ENCODE data around the gene ERF. TPM values are rescaled to one million over a fixed set of nuclear protein-coding genes. Genes with fewer than 3 reads are reported as not detected.
A peak's percentile ranks its signal among the peaks of the same experiment; 100 is the strongest.

ERF gene
- total RNA-seq, 1 experiment from 2014 or later: 100 TPM

- no TSS peak for BruUV-seq (replicated peaks)
- no peak for DNase-seq
- Mint-ChIP-seq H3K27ac (ENCODE audit: unreplicated experiment) (no peak overlapping the region), H3K27me3 (ENCODE audit: unreplicated experiment) (no peaks in the 10 kb centered on the region), H3K36me3 (ENCODE audit: insufficient read depth, unreplicated experiment) (peaks cover 80% of the 10 kb centered on the region), H3K4me3 (ENCODE audit: low read depth, unreplicated experiment) (no peak overlapping the region), H3K9me3 (ENCODE audit: low read depth, unreplicated experiment) (no peaks in the 10 kb centered on the region), H3K4me1 (ENCODE audit: low read depth, unreplicated experiment) (peaks cover 3% of the 10 kb centered on the region)
- CTCF ChIA-PET: interaction anchor here (1.1 kb wide), 1 partner anchor 20 kb away, joined by 3 read pairs; no protein-coding TSS in a partner anchor
- TF ChIP-seq, protein P1, sequence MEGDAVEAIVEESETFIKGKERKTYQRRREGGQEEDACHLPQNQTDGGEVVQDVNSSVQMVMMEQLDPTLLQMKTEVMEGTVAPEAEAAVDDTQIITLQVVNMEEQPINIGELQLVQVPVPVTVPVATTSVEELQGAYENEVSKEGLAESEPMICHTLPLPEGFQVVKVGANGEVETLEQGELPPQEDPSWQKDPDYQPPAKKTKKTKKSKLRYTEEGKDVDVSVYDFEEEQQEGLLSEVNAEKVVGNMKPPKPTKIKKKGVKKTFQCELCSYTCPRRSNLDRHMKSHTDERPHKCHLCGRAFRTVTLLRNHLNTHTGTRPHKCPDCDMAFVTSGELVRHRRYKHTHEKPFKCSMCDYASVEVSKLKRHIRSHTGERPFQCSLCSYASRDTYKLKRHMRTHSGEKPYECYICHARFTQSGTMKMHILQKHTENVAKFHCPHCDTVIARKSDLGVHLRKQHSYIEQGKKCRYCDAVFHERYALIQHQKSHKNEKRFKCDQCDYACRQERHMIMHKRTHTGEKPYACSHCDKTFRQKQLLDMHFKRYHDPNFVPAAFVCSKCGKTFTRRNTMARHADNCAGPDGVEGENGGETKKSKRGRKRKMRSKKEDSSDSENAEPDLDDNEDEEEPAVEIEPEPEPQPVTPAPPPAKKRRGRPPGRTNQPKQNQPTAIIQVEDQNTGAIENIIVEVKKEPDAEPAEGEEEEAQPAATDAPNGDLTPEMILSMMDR (IDR thresholded peaks at IDR 0.05; ENCODE audit: unreplicated experiment): no peak
- intact Hi-C loops (cut with micrococcal nuclease; ENCODE audit: unreplicated experiment): no loop called here
Measured at GRCh38 chr19:42235181-42235580, 19.7 kb downstream of the ERF start.

GRCh38 chr19:42234364-42234763 is 20.6 kb downstream of the ERF start:
- CTCF ChIA-PET: interaction anchor here (0.6 to 2.6 kb wide), 3 partner anchors 9 to 19 kb away, joined by 3 to 11 read pairs (median 3); partner anchors contain the start of gene GSK3A

DNA sequence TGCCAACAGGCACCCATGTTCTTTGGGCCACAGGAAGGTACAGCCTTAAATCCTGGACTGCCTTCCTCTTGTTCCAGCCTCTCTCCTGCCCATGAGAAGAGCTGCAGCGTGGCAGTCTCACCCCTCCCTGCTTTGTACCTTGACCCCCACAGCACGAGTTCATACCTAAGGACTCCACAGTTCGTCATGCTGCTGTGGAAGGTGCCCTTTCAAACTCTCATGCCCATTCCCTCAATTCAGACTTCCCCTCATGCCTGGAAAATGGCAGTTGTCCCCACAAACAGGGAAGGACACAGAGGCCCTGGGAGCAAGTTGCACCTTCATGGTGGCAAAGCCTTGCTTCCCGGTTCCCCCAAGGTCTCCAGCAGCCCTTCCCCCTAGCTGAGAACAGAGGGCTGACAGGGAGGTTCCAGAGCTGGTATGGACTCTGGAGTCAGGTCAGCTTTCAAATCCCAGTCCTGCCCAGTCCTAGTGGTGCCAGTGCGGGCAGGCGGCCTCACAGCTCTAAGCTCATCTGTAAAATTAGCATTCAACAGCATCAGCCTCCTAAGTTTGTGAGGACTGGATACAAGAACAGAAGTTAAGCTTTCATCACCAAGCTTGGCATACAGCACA is 21.1 kb downstream of the ERF start:
- H3K27me3 Mint-ChIP-seq (ENCODE audit: unreplicated experiment): no peaks in the 10 kb centered on the region
- H3K36me3 Mint-ChIP-seq (ENCODE audit: insufficient read depth, unreplicated experiment): peaks cover 80% of the 10 kb centered on the region
- H3K4me3 Mint-ChIP-seq (ENCODE audit: low read depth, unreplicated experiment): no peak overlapping the region
- H3K27ac Mint-ChIP-seq (ENCODE audit: unreplicated experiment): peak overlapping the region; percentile 58
- TF ChIP-seq, protein P1 (IDR thresholded peaks at IDR 0.05; ENCODE audit: unreplicated experiment): no peak
- CTCF ChIA-PET: interaction anchor here (0.6 to 2.6 kb wide), 2 partner anchors 9 to 10 kb away, joined by 3 to 11 read pairs; partner anchors contain the start of gene GSK3A
- H3K9me3 Mint-ChIP-seq (ENCODE audit: low read depth, unreplicated experiment): no peaks in the 10 kb centered on the region
- BruUV-seq (replicated peaks): no TSS peak
- no peaks in the 10 kb centered on the region for H3K4me1 Mint-ChIP-seq (ENCODE audit: low read depth, unreplicated experiment)
- DNase-seq: no peak
- intact Hi-C loops (cut with micrococcal nuclease; ENCODE audit: unreplicated experiment): no loop called here

More at GRCh38 chr19:42234364-42234763, 20.6 kb downstream of the ERF start:
- no TSS peak for BruUV-seq (replicated peaks)
- TF ChIP-seq, protein P1 (IDR thresholded peaks at IDR 0.05; ENCODE audit: unreplicated experiment): no peak
- Mint-ChIP-seq H3K9me3 (ENCODE audit: low read depth, unreplicated experiment) (no peaks in the 10 kb centered on the region), H3K27me3 (ENCODE audit: unreplicated experiment) (no peaks in the 10 kb centered on the region), H3K4me3 (ENCODE audit: low read depth, unreplicated experiment) (no peak overlapping the region), H3K36me3 (ENCODE audit: insufficient read depth, unreplicated experiment) (peaks cover 80% of the 10 kb centered on the region), H3K27ac (ENCODE audit: unreplicated experiment) (no peak overlapping the region), H3K4me1 (ENCODE audit: low read depth, unreplicated experiment) (no peaks in the 10 kb centered on the region)
- intact Hi-C loops (cut with micrococcal nuclease; ENCODE audit: unreplicated experiment): no loop called here
- no peak for DNase-seq

DNA sequence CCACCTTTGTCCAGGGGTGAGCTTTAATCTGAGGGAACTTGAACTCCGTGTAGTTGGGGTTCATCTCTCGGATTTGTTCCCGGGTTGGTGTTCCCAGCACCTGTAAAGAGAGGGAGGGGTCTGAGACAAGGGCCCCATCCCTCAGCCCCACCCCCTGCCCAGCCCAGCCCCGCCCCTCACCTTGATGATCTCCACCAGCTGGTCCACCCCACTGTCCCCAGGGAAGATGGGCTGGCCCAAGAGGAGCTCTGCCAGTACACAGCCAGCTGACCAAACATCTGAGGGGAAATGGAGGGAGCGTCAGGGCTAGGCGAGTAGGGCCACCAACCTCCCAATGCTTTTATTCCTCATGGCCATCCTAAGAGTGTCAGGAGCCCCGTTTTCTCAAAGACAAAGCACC is 21.8 kb downstream of the ERF start:
- no peaks in the 10 kb centered on the region for H3K27me3 Mint-ChIP-seq (ENCODE audit: unreplicated experiment)
- no peak overlapping the region for H3K4me3 Mint-ChIP-seq (ENCODE audit: low read depth, unreplicated experiment)
- CTCF ChIA-PET: interaction anchor here (2.6 kb wide), 1 partner anchor 10 kb away, joined by 11 read pairs; the partner anchor contains the start of gene GSK3A
- no peaks in the 10 kb centered on the region for H3K9me3 Mint-ChIP-seq (ENCODE audit: low read depth, unreplicated experiment)
- TF ChIP-seq, protein P1 (IDR thresholded peaks at IDR 0.05; ENCODE audit: unreplicated experiment): no peak
- H3K27ac Mint-ChIP-seq (ENCODE audit: unreplicated experiment): peak overlapping the region; percentile 58
- H3K4me1 Mint-ChIP-seq (ENCODE audit: low read depth, unreplicated experiment): no peaks in the 10 kb centered on the region
- H3K36me3 Mint-ChIP-seq (ENCODE audit: insufficient read depth, unreplicated experiment): peaks cover 80% of the 10 kb centered on the region
- intact Hi-C loops (cut with micrococcal nuclease; ENCODE audit: unreplicated experiment): no loop called here
- DNase-seq: no peak
- BruUV-seq (replicated peaks): no TSS peak
